GM21717 (cell line): ENCODE results near the gene KIAA1958.

ENCODE experiments used
- ATAC-seq: cut with Tn5 transposase; IDR thresholded peaks from one replicate; pipeline ENCODE4 v1.9.1; 2021; ENCODE audit warnings: mild to moderate bottlenecking, moderate library complexity; ENCODE audit not compliant: unreplicated experiment

The KIAA1958 gene

GRCh38 chr9:112526973-112527372 is 40.3 kb downstream of the KIAA1958 start:
- no peak for ATAC-seq

DNA sequence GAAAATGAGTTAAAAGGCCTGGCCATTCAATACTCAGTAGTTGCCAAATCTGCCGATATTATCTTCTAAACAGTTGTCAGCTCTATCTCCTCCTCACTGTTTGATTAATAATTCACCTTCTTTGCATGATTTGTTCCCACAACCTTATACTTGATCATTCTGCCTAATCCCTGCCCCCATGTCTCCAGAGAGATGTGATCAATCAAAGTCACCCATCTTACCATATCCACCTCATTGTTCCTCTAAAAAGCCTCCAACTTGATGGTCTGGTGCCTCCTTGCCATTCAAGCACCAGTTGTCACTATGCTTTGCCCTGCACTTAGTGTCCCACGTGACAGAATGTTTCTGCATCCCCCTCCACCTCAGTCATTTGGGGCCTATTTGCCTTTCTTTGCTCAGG is 41.3 kb downstream of the KIAA1958 start:
- no peak for ATAC-seq

DNA sequence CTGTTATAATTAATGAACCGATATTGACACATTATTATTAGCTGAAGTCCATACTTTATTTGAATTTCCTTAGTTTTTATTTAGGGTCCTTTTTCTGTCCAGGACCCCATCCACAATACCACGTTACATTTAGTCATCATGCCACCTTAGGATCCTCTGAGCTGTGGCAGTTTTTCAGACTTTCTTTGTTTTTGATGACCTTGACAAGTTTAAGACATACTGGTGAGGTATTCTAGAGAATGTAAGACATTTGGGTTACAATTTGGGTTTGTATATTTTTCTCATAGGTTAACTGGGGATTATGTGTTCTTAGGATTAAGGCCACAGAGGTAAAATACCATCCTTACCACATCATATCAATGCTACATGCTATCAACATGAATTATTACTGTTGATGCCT is 42.7 kb downstream of the KIAA1958 start:
- no peak for ATAC-seq

DNA sequence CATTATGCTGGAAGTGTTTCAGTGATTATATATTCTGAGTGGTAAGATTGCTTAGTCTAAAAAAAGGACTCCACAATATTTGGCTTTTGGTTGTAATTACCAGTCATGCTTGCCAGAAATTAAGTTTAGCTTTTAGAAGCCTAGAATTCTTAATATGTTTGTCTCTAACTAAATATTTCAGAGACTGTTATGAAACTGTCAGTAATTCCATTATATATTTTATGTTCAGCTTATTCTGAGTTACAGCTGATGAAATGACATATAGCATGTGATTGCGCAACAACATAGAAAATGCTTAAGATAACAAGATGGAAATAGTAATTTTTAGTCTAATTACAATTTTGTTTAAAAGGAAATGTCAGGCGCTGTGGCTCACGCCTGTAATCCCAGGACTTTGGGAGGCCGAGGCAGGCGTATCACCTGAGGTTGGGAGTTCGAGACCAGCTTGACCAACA is 44.2 kb downstream of the KIAA1958 start:
- ATAC-seq, result no peak

GRCh38 chr9:112531666-112532282 is 45.1 kb downstream of the KIAA1958 start:
- no peak for ATAC-seq

DNA sequence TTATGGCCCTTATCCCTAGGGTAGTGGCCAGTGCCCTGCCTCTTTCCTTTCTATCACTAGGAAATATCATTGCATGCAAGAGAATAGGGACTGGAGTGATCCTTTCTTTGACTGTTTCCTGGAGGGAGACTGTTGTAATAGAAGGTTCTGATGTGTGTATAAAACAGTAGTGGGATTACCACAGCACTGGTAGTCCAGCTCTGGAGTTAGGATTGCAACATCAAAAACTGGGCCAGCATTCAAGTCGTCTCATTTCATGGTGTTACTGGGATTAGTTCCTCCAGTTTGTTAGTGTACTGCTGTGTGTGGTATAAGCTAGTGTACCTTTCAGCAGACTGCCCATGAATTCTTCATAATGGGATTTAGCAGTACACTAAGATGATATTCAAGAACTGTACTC is 45.8 kb downstream of the KIAA1958 start:
- no peak for ATAC-seq

DNA sequence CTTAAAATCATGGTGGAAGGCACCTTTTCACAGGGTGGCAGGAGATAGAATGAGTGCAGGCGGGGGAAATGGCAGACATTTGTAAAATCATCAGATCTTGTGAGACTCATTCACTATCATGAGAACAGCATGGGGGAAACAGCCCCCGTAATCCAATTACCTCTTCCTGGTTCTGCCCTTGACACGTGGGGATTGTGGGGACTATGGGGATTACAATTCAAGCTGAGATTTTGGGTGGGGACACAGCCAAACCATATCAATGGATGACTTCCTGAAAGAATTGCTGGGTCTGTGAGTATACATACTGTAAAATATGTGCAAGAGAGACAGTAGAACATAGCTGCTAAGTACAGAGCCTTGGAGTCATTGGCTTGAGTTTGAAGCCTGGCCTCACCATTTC is 47.0 kb downstream of the KIAA1958 start:
- no peak for ATAC-seq

- ATAC-seq, result no peak
Measured at GRCh38 chr9:112535301-112535700, 48.7 kb downstream of the KIAA1958 start.

GRCh38 chr9:112535811-112536210 is 49.2 kb downstream of the KIAA1958 start:
- no peak for ATAC-seq

DNA sequence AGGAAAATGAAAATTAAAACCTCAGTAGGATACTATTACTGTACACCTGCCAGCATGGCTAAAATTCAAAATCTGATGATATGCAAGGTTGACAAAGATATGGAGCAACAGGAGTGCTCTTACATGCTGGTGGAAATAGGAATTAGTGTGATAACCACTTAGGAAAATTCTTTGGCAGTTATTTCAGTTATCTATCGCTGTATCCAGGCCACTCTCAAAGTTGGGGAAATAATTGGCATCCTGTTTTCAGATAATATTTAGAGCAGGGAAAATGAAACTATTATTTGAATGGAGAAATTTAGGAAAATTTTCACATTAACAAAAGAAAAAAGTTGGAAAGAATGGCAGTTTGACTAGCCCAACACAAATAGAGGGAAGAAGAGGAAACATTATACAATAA is 50.9 kb downstream of the KIAA1958 start:
- ATAC-seq, result no peak

DNA sequence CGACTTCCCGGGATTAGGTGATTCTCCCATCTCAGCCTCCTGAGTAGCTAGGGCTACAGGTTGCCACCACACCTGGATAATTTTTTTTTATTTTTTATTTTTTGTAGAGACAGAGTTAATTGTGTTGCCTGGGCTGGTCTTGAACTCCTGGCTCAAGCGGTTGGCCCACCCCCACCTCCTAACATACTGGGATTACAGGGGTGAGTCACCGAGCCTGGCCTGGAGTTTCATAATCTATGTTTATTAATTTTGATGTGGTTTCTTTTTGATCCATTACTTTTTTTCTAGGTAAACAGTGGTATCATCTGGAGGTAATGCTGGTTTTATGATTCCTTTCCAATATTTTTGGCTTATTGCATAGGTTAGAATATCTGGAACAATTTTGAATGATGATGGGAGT is 54.2 kb downstream of the KIAA1958 start:
- ATAC-seq, result no peak

DNA sequence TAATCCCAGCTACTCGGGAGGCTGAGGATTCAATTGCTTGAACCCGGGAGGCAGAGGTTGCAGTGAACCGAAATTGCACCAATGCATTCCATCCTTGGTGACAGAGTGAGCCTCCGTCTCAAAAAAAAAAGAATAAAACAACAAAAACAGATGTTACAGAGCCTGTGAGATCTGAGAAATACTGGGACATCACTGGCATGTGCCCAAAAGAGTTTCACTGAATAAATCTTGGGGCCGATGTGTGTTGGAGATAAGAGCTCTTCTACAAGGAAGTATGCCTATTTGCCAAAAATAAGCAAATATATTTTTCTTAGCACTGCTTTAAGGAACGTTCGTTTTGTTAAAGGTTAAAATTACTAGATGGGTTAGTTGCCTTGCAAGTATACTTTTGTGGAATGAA is 55.1 kb downstream of the KIAA1958 start:
- ATAC-seq, result no peak

- ATAC-seq, result no peak
Measured at GRCh38 chr9:112542593-112543292, 56.1 kb downstream of the KIAA1958 start.

DNA sequence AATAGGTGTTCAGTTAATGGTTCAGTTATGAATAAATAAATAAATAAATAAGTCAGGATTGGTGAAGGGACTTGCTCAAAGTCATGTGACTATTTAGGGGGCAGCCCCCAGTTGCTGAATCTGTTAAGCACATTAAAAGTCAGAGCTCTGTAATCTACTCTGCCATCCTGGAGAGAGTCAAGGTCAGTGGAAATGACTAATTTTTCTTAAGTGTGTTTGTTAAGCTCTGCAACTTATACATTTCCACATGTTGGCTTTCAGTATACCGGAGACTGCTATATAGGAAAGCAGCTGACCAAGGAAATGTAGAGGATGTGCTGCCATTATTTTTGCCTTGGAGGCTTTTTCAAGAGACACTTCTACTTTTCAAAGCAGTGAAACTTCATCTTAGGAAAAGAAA is 57.9 kb downstream of the KIAA1958 start:
- ATAC-seq, result no peak

- ATAC-seq, result no peak
Measured at GRCh38 chr9:112545237-112545636, 58.6 kb downstream of the KIAA1958 start.

GRCh38 chr9:112546149-112547012 is 59.8 kb downstream of the KIAA1958 start:
- no peak for ATAC-seq

DNA sequence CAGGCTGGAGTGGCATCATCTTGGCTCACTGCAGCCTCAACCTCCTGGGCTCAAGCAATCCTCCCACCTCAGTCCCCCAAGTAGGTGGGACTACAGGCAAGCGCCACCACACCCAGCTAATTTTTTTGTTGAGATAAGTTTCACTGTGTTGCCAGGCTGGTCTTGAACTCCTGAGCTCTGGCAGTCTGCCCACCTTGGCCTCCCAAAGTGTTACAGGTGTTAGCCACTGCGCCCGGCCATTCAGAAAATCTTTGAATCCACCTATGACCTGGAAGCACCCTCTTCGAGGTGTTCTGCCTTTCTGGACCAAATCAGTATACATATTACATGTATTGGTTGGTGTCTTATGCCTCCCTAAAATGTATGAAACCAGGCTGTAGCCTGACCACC is 61.4 kb downstream of the KIAA1958 start:
- no peak for ATAC-seq

DNA sequence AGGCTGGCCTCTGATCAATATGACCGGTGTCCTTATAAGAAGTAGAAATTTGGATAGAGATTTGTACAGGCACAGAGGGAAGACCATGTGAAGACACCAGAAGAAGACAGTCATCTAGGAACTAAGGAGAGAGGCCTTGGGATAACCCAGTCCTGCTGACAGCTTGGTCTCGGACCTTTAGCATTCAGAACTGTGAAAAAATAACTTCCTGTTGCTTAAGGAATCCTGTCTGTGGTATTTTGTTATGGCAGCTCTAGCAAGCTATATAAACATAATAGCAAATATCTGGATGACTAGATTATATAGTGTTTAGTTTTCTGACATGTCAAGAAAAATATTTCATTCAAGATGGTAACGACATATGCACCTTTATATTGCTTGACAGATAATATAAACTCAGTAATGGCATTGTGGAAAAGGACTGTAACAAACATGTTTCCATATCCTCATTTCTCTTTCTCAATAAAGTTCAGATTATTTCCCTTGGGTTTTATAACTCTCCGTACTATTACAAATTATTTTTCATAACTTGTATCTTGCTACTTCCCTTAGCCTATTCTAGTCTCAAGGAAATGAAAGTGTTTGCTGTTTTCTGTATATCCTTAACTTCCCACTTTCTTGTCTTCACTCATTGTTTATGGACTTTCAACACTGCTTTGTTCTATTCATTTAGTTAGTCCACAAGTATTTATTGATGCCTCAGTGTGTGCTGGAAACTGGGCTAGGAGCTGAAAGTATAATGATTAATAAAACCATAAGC is 62.4 kb downstream of the KIAA1958 start:
- no peak for ATAC-seq

DNA sequence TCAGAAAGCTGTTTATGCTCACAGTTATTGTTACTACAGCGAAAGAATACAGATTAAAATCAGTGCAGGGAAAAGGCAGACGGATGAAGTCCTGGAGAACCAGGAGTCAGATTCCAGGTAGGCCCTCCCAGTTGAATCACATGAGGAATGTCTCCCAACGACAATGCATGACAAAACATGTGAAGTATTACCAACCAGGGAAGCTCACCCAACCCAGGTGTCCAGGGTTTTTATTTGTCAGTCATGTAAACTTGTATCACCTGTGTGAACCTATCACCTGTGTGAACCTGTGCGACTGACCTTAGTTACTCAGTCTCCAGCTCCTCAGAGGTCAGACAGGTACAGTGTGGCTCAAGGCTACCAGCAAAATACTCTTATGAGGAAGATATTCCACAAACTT is 63.9 kb downstream of the KIAA1958 start:
- ATAC-seq, result no peak

DNA sequence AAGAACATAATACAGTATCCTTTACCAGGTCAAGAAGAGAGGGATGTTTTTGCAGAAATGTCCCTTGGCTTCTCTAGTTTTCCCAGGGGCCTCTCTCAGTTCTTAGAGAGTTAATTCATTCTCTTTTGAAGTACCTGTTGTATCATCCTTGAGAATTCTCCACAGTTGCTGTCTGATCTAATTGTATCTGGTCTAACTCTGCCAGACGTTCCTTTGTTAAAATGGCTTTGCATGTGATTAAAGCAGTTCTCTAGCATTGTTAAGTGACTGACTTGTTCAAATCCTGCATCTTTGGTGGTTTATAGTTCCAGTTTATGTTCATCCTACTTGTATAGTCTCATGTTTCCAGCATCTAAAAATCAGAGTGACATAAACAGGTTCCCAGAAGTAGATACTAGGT is 65.0 kb downstream of the KIAA1958 start:
- no peak for ATAC-seq
